GM13976 (cell line): ENCODE results near the gene SLC22A23.

Source experiments
- DNase-seq: peaks from one replicate; pipeline ENCODE4 v3.0.0; 2012; ENCODE audit warnings: low spot score
- in situ Hi-C: fragments of 300-500 bp; cut with MboI; formaldehyde crosslinking; loops from one replicate; pipeline ENCODE4 v1.12.0; 2022; ENCODE audit warnings: low sequenced_read_pairs, mixed read lengths, inconsistent platforms; ENCODE audit not compliant: unreplicated experiment
- TF ChIP-seq, protein P1 (sequence below): IDR thresholded peaks from 2 replicates; pipeline ENCODE4 v1.5.1; 2012; ENCODE audit warnings: borderline replicate concordance, mild to moderate bottlenecking; ENCODE audit not compliant: insufficient read depth; ENCODE audit errors: extremely low read depth, missing control alignments, control extremely low read depth

The SLC22A23 gene

DNA sequence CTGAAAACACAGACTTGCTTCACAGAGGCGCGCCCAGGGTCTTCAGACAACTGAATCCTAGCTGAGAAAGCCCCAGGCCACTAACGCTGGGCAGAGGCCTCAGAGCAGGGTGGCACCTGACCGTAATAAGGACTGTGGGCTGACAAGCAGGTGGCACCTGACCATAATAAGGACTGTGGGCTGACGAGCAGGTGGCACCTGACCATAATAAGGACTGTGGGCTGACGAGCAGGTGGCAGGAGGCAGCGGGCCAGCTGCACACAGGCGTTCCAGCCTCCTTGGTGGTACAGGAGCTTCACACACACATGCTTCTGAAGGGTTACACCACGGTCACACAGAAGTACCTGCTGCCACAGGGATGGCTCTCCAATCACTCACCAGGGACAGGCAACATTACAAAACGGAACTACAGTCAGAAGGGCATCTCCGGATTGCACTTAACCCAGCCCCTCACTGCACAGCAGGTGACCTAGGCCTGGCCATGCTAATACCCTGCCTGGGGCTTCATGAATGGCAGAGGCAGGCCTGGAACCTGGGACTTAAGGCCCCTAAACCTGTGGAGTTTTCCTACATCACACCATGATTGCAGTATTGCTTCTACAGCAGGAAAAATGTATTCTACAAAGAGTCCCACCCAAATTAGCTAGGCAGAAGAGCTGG lies 147.3 kb downstream of the SLC22A23 start:
- no peak for DNase-seq
- in situ Hi-C loops: no loop called here
- TF ChIP-seq, protein P1, sequence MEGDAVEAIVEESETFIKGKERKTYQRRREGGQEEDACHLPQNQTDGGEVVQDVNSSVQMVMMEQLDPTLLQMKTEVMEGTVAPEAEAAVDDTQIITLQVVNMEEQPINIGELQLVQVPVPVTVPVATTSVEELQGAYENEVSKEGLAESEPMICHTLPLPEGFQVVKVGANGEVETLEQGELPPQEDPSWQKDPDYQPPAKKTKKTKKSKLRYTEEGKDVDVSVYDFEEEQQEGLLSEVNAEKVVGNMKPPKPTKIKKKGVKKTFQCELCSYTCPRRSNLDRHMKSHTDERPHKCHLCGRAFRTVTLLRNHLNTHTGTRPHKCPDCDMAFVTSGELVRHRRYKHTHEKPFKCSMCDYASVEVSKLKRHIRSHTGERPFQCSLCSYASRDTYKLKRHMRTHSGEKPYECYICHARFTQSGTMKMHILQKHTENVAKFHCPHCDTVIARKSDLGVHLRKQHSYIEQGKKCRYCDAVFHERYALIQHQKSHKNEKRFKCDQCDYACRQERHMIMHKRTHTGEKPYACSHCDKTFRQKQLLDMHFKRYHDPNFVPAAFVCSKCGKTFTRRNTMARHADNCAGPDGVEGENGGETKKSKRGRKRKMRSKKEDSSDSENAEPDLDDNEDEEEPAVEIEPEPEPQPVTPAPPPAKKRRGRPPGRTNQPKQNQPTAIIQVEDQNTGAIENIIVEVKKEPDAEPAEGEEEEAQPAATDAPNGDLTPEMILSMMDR: no peak

DNA sequence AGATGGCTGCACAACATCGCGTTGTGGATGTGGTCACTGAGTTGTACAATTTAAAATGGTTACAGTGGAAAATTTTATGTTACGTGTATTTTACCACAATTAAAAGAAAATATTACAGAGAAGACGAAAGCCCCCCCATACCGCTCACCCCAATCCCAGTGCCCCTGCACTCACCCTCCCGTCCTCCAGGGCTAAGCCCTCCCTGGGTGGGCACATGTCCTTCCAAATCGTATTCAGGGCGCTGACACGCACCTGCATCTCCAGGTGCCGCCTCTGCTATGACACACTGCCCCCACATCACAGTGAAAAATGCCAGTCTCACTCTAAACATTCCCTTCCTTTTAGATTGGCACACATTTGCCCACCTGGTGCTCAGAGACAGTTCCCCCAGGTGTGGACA lies 148.7 kb downstream of the SLC22A23 start:
- DNase-seq: no peak
- TF ChIP-seq, protein P1: no peak
- in situ Hi-C loops: no loop called here

DNA sequence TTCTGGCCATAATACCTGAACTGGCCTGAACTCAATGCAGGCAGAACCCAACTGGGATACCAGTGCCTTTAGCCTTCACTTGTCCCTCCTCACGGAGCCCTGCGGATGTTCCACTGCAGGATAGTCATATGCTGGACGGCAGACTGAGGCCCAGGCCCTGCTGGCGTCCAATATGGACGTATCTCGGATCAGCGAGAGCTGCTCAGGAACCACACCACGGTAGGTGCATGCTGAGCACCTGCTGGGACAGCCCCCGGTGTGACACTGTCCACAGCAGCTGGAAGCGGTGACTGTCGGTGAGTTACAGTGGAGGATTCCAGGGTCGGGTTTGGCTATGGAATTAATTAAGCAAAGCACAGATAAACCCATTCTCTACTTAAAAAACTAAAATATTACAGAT lies 149.4 kb downstream of the SLC22A23 start:
- in situ Hi-C loops: no loop called here
- DNase-seq: no peak
- TF ChIP-seq, protein P1: no peak

DNA sequence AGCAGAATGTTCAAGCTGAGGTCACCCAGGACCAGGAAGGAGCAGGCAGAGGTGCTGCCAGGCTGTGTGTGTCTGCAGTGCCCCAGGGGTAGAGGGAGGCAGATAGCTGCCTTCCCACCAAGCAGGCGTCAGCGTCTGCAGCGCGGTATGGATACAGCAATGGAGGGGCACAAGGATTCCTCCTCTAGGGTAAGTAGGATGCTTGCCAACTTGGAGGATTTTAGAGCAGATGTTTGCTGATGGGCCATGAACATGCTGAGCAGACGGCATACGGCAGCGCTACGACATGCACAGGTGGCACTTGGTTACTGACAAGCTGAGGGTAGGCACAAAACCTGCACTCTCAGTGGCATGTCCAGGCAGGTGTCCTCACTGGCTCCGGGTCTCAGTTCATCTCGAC lies 150.0 kb downstream of the SLC22A23 start:
- in situ Hi-C loops: no loop called here
- no peak for DNase-seq
- TF ChIP-seq, protein P1: no peak

DNA sequence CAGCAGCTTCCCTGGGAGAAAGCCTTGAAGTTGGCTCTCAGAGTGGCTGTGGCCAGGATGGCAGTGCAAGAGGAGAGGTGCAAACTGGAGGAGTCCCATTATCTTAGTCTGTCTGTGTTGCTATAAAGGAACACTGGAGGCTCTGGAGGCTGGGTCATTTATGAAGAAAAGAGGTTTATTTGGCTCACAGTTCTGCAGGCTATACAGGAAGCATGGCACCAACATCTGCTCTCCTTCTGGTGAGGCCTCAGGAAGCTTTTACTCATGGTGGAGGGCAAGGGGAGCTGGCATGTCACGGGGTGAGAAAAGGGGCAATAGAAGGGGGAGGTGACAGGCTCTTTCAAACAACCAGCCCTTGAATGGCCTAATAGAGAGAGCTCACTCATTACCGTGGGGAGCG lies 151.0 kb downstream of the SLC22A23 start:
- in situ Hi-C loops: no loop called here
- DNase-seq: no peak
- TF ChIP-seq, protein P1: no peak

DNA sequence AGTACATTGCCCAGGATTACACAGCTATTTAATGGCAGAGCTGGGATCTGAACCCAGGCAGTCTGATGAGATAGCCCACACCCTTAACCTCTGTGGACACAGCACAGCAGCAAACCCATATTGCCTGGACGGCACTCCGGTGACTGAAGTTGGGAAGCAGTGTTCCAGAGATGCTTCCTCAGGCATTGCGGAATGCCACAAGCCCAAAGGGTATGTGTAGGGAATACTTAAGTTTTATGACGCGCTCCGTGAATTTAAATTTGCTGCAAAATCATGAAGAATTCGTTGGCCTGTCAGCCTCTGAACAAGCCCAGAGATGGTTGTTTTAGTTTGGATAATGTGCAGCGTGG lies 151.7 kb downstream of the SLC22A23 start:
- no peak for DNase-seq
- TF ChIP-seq, protein P1: no peak
- in situ Hi-C loops: no loop called here
